Chondrocyte (in vitro differentiated cells): ENCODE measurements around the gene OR13C3. TPM values are rescaled to one million over a fixed set of nuclear protein-coding genes. Genes with fewer than 3 reads are reported as not detected.

Experiments used
- DNase-seq: peaks from one replicate; pipeline ENCODE4 v3.0.0; 2021; ENCODE audit warnings: mixed read lengths, low spot score
- H3K27ac Mint-ChIP-seq: one replicate; pipeline ENCODE4 v1.8.0; 2021; ENCODE audit warnings: mild to moderate bottlenecking, moderate library complexity, mixed read lengths; ENCODE audit not compliant: unreplicated experiment
- H3K27me3 Mint-ChIP-seq: 2 replicates; pipeline ENCODE4 v1.8.0; 2021; ENCODE audit warnings: low read depth, mixed read lengths
- H3K36me3 Mint-ChIP-seq: 2 replicates; pipeline ENCODE4 v1.8.0; 2021; ENCODE audit warnings: low read depth, mixed read lengths
- H3K4me1 Mint-ChIP-seq: 2 replicates; pipeline ENCODE4 v1.8.0; 2021; ENCODE audit warnings: low read depth, mild to moderate bottlenecking, mixed read lengths
- H3K4me3 Mint-ChIP-seq: one replicate; pipeline ENCODE4 v1.8.0; 2021; ENCODE audit warnings: mild to moderate bottlenecking, moderate library complexity, mixed read lengths; ENCODE audit not compliant: unreplicated experiment
- H3K9me3 Mint-ChIP-seq: 2 replicates; pipeline ENCODE4 v1.8.0; 2021; ENCODE audit warnings: low read depth, mixed read lengths
- CTCF ChIP-seq: fragments of 200-600 bp; sonication (generic); IDR thresholded peaks from 2 replicates; pipeline ENCODE4 v1.5.0; 2021; ENCODE audit warnings: antibody characterized with exemption, mild to moderate bottlenecking, moderate library complexity
- total RNA-seq: library from RNA; stranded (reverse); gene quantifications from 3 replicates; pipeline ENCODE4 v1.2.1, GENCODE V29; 2021

The OR13C3 gene
- total RNA-seq, 1 donor from 2014 or later = not detected

- H3K9me3 Mint-ChIP-seq = peaks cover 13% of the 10 kb centered on the region
- no peaks in the 10 kb centered on the region for H3K36me3 Mint-ChIP-seq
- H3K27ac Mint-ChIP-seq = no peak within 1 kb of the TSS
- H3K4me3 Mint-ChIP-seq = no peak within 1 kb of the TSS
- H3K27me3 Mint-ChIP-seq = peaks cover 7% of the 10 kb centered on the region
- no peaks in the 10 kb centered on the region for H3K4me1 Mint-ChIP-seq
- DNase-seq = no peak
- no peak for TF ChIP-seq CTCF
Observed at GRCh38 chr9:104568868-104569267, 32.2 kb upstream of the OR13C3 start, which contains the start of gene OR13C8. Gene OR13C8 (plus strand): TSS chr9:104569168. CDS start chr9:104569168, 0 bp downstream.

- Mint-ChIP-seq H3K27me3 (peaks cover 8% of the 10 kb centered on the region), H3K36me3 (no peaks in the 10 kb centered on the region), H3K4me1 (no peaks in the 10 kb centered on the region), H3K27ac (no peak overlapping the region), H3K4me3 (no peak overlapping the region), H3K9me3 (peaks cover 6% of the 10 kb centered on the region)
- DNase-seq = no peak
- TF ChIP-seq CTCF = no peak
Observed at GRCh38 chr9:104564358-104564757, 27.7 kb upstream of the OR13C3 start.

GRCh38 chr9:104556830-104557634 lies 20.4 kb upstream of the OR13C3 start:
- peaks cover 6% of the 10 kb centered on the region for H3K4me1 Mint-ChIP-seq
- TF ChIP-seq CTCF = no peak
- H3K4me3 Mint-ChIP-seq = no peak overlapping the region
- no peak for DNase-seq
- no peak overlapping the region for H3K27ac Mint-ChIP-seq
- H3K27me3 Mint-ChIP-seq = no peaks in the 10 kb centered on the region
- H3K36me3 Mint-ChIP-seq = no peaks in the 10 kb centered on the region
- peaks cover 17% of the 10 kb centered on the region for H3K9me3 Mint-ChIP-seq

GRCh38 chr9:104555521-104555920 lies 18.9 kb upstream of the OR13C3 start:
- Mint-ChIP-seq H3K36me3 (no peaks in the 10 kb centered on the region), H3K27me3 (no peaks in the 10 kb centered on the region), H3K4me1 (peaks cover 6% of the 10 kb centered on the region), H3K27ac (no peak overlapping the region), H3K4me3 (no peak overlapping the region), H3K9me3 (peaks cover 17% of the 10 kb centered on the region)
- no peak for DNase-seq
- no peak for TF ChIP-seq CTCF

GRCh38 chr9:104553261-104553660 lies 16.6 kb upstream of the OR13C3 start:
- Mint-ChIP-seq H3K4me1 (peaks cover 6% of the 10 kb centered on the region), H3K9me3 (peaks cover 6% of the 10 kb centered on the region), H3K4me3 (no peak overlapping the region), H3K27me3 (peaks cover 6% of the 10 kb centered on the region), H3K27ac (no peak overlapping the region), H3K36me3 (no peaks in the 10 kb centered on the region)
- no peak for TF ChIP-seq CTCF
- no peak for DNase-seq
